GM20000 (cell line): ENCODE measurements around the gene MRNIP.

Source experiments
- DNase-seq: peaks from one replicate; pipeline ENCODE4 v3.0.0; 2012; ENCODE audit warnings: low spot score
- CTCF ChIP-seq: IDR thresholded peaks from 2 replicates; pipeline ENCODE4 v1.5.1; 2012; ENCODE audit warnings: mild to moderate bottlenecking, control low read depth; ENCODE audit errors: extremely low read depth, missing control alignments

Gene MRNIP

GRCh38 chr5:179830818-179831468 is 27.7 kb downstream of the MRNIP start:
- TF ChIP-seq CTCF: no peak
- DNase-seq: no peak

GRCh38 chr5:179829732-179830435 is 28.7 kb downstream of the MRNIP start:
- no peak for TF ChIP-seq CTCF
- no peak for DNase-seq

GRCh38 chr5:179828756-179829421 is 29.7 kb downstream of the MRNIP start:
- TF ChIP-seq CTCF: no peak
- no peak for DNase-seq

GRCh38 chr5:179827680-179828079 is 30.9 kb downstream of the MRNIP start:
- no peak for TF ChIP-seq CTCF
- no peak for DNase-seq

GRCh38 chr5:179825655-179826182 is 32.9 kb downstream of the MRNIP start:
- no peak for DNase-seq
- no peak for TF ChIP-seq CTCF

- no peak for DNase-seq
- TF ChIP-seq CTCF: no peak
Measured at GRCh38 chr5:179824745-179825112, 33.9 kb downstream of the MRNIP start.
